ENCODE data around the gene IMMP2L. TPM values are rescaled to one million over a fixed set of nuclear protein-coding genes. Genes with fewer than 3 reads are reported as not detected.

The IMMP2L gene
- polyA plus RNA-seq, 1 of the 3 experiments (the other 2 are of a cell fraction) = 10.7 TPM

DNA sequence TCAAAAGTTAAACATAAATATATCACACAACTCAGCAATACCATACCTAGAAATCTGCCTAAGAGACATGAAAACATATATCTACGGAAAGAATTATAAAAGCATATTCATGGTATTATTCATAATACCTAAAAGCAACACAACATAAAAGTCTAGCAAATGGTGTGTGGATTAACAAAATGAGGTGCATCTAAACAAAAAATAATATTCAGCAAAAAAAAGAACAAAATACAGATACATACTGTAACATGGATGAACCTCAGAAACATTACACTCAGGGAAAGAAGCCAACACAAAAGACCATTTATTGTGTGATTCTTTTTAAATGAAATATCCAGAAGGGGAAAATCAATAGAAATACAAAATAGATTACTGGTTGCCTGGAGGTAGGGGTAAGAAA lies 155.0 kb downstream of the IMMP2L start:
- Histone ChIP-seq H3K27ac (ENCODE audit: low read depth in 2 of 2, low read length in 1 of 2) (no peak overlapping the region), H4K20me1 (ENCODE audit: insufficient read depth) (no peaks in the 10 kb centered on the region), H3K27me3 (ENCODE audit: insufficient read depth) (no peaks in the 10 kb centered on the region), H3F3A (replicated peaks; ENCODE audit: insufficient read depth) (peaks cover 9% of the 10 kb centered on the region), H3K9ac (no peak overlapping the region), H3K36me3 (replicated peaks in 1 of 2; ENCODE audit: control insufficient read depth in 1 of 2, insufficient read depth in 2 of 2, low read length in 1 of 2) (no peaks in the 10 kb centered on the region), H3K9me2 (no peaks in the 10 kb centered on the region), H3K4me3 (ENCODE audit: low read depth in 2 of 2, low read length in 1 of 2) (no peak overlapping the region), H3K4me1 (ENCODE audit: control insufficient read depth in 1 of 2, insufficient read depth in 2 of 2, low read depth in 1 of 2, low read length in 1 of 2) (peaks cover 0 to 16% of the 10 kb centered on the region in 2 experiments; a peak in 2 of 4 replicates), H2AFZ (ENCODE audit: low read depth) (no peak overlapping the region), H3K79me2 (ENCODE audit: insufficient read depth) (no peaks in the 10 kb centered on the region), H3K9me3 (no peaks in the 10 kb centered on the region), H3K4me2 (no peak overlapping the region)
- TF ChIP-seq CHD2 (IDR thresholded peaks at IDR 0.05; ENCODE audit: low read length, partially characterized antibody) (no peak), EP300 (IDR thresholded peaks at IDR 0.05; ENCODE audit: borderline replicate concordance in 1 of 2, low read depth in 1 of 2, low read length in 1 of 2) (no peak)
- no peak for DNase-seq
- POLR2A ChIA-PET = no interaction called here
- CTCF ChIA-PET = interaction anchor here (0.6 kb wide), 1 partner anchor 41 kb away, joined by 3 read pairs; no protein-coding TSS in a partner anchor
- WGBS (ENCODE audit: low lambda C conversion rate) = 94% methylated on average over 1 of the region's 1 CpG

DNA sequence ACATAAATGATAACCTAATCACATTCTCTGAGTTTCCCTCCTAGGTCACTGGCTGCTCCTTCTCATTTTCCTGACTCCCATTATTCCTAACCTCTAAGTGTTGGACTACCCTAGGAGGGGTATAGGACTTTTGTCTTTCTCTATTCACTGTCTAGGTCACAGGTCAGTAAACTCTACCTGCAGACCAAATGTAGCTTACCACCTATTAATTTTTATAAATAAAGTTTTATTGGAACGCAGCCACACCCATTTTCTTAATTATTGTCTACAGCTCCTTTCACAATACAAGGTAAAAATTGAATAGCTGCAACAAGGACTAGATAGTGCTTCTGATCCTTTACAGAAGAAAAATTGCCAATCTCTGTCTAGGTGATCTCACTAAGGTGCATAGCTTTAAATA lies 156.7 kb downstream of the IMMP2L start:
- 95% methylated on average over 1 of the region's 1 CpG for WGBS (ENCODE audit: low lambda C conversion rate)
- Histone ChIP-seq H3K4me3 (ENCODE audit: low read depth in 2 of 2, low read length in 1 of 2) (no peak overlapping the region), H2AFZ (ENCODE audit: low read depth) (no peak overlapping the region), H3K79me2 (ENCODE audit: insufficient read depth) (no peaks in the 10 kb centered on the region), H3K36me3 (replicated peaks in 1 of 2; ENCODE audit: control insufficient read depth in 1 of 2, insufficient read depth in 2 of 2, low read length in 1 of 2) (no peaks in the 10 kb centered on the region), H3K9me2 (no peaks in the 10 kb centered on the region), H3K9me3 (no peaks in the 10 kb centered on the region; the same call in 1 of the 2 replicates), H3K9ac (no peak overlapping the region), H3K4me2 (no peak overlapping the region), H3K27ac (ENCODE audit: low read depth in 2 of 2, low read length in 1 of 2) (no peak overlapping the region), H3K4me1 (ENCODE audit: control insufficient read depth in 1 of 2, insufficient read depth in 2 of 2, low read depth in 1 of 2, low read length in 1 of 2) (peaks cover 0 to 14% of the 10 kb centered on the region in 2 experiments; a peak in 2 of 4 replicates), H4K20me1 (ENCODE audit: insufficient read depth) (no peaks in the 10 kb centered on the region), H3K27me3 (ENCODE audit: insufficient read depth) (no peaks in the 10 kb centered on the region), H3F3A (replicated peaks; ENCODE audit: insufficient read depth) (peaks cover 9% of the 10 kb centered on the region)
- ChIA-PET POLR2A (no interaction called here), CTCF (interaction anchor here (1.2 kb wide), 1 partner anchor 8 kb away, joined by 3 read pairs; no protein-coding TSS in a partner anchor)
- TF ChIP-seq GABPA (IDR thresholded peaks at IDR 0.05; ENCODE audit: low read depth) (no peak), JUND (IDR thresholded peaks at IDR 0.05) (no peak), CHD2 (IDR thresholded peaks at IDR 0.05; ENCODE audit: low read length, partially characterized antibody) (no peak), RXRA (IDR thresholded peaks at IDR 0.05; ENCODE audit: borderline replicate concordance, low read depth) (no peak), RCOR1 (IDR thresholded peaks at IDR 0.05; ENCODE audit: low read length) (no peak), MEF2A (IDR thresholded peaks at IDR 0.05; ENCODE audit: borderline replicate concordance, low read depth) (no peak), EP300 (IDR thresholded peaks at IDR 0.05; ENCODE audit: borderline replicate concordance in 1 of 2, low read depth in 1 of 2, low read length in 1 of 2) (no peak), RFX5 (IDR thresholded peaks at IDR 0.05; ENCODE audit: low read length) (no peak), FOXJ3 (CRISPR knock-in tag; IDR thresholded peaks at IDR 0.05) (no peak), MXI1 (IDR thresholded peaks at IDR 0.05; ENCODE audit: low read depth, low read length) (no peak), FOXM1 (IDR thresholded peaks at IDR 0.05; ENCODE audit: low read depth) (no peak), TCF12 (IDR thresholded peaks at IDR 0.05) (no peak), TEAD4 (IDR thresholded peaks at IDR 0.05; ENCODE audit: borderline replicate concordance, insufficient read depth) (no peak), ELF1 (IDR thresholded peaks at IDR 0.05) (no peak)
- TF ChIP-seq, protein P1, sequence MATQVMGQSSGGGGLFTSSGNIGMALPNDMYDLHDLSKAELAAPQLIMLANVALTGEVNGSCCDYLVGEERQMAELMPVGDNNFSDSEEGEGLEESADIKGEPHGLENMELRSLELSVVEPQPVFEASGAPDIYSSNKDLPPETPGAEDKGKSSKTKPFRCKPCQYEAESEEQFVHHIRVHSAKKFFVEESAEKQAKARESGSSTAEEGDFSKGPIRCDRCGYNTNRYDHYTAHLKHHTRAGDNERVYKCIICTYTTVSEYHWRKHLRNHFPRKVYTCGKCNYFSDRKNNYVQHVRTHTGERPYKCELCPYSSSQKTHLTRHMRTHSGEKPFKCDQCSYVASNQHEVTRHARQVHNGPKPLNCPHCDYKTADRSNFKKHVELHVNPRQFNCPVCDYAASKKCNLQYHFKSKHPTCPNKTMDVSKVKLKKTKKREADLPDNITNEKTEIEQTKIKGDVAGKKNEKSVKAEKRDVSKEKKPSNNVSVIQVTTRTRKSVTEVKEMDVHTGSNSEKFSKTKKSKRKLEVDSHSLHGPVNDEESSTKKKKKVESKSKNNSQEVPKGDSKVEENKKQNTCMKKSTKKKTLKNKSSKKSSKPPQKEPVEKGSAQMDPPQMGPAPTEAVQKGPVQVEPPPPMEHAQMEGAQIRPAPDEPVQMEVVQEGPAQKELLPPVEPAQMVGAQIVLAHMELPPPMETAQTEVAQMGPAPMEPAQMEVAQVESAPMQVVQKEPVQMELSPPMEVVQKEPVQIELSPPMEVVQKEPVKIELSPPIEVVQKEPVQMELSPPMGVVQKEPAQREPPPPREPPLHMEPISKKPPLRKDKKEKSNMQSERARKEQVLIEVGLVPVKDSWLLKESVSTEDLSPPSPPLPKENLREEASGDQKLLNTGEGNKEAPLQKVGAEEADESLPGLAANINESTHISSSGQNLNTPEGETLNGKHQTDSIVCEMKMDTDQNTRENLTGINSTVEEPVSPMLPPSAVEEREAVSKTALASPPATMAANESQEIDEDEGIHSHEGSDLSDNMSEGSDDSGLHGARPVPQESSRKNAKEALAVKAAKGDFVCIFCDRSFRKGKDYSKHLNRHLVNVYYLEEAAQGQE (IDR thresholded peaks at IDR 0.05; ENCODE audit: low read depth, low read length) = no peak
- TF ChIP-seq, protein P2, sequence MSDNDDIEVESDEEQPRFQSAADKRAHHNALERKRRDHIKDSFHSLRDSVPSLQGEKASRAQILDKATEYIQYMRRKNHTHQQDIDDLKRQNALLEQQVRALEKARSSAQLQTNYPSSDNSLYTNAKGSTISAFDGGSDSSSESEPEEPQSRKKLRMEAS (IDR thresholded peaks at IDR 0.05; ENCODE audit: low read depth) = no peak
- TF ChIP-seq, protein P3, sequence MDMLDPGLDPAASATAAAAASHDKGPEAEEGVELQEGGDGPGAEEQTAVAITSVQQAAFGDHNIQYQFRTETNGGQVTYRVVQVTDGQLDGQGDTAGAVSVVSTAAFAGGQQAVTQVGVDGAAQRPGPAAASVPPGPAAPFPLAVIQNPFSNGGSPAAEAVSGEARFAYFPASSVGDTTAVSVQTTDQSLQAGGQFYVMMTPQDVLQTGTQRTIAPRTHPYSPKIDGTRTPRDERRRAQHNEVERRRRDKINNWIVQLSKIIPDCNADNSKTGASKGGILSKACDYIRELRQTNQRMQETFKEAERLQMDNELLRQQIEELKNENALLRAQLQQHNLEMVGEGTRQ (IDR thresholded peaks at IDR 0.05; ENCODE audit: borderline replicate concordance, low read depth, low read length) = no peak
- TF ChIP-seq, protein P4, sequence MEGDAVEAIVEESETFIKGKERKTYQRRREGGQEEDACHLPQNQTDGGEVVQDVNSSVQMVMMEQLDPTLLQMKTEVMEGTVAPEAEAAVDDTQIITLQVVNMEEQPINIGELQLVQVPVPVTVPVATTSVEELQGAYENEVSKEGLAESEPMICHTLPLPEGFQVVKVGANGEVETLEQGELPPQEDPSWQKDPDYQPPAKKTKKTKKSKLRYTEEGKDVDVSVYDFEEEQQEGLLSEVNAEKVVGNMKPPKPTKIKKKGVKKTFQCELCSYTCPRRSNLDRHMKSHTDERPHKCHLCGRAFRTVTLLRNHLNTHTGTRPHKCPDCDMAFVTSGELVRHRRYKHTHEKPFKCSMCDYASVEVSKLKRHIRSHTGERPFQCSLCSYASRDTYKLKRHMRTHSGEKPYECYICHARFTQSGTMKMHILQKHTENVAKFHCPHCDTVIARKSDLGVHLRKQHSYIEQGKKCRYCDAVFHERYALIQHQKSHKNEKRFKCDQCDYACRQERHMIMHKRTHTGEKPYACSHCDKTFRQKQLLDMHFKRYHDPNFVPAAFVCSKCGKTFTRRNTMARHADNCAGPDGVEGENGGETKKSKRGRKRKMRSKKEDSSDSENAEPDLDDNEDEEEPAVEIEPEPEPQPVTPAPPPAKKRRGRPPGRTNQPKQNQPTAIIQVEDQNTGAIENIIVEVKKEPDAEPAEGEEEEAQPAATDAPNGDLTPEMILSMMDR (IDR thresholded peaks at IDR 0.05) = no peak
- DNase-seq = no peak

Measured in SK-N-SH (cell line).